Neuronal stem cell (in vitro differentiated cells): Measurements from ENCODE around the gene RBM14.

Experiments
- DNase-seq: peaks from one replicate; pipeline ENCODE4 v3.0.0-alpha.2; 2013; ENCODE audit warnings: low spot score
- H2AFZ ChIP-seq: one replicate; pipeline ENCODE4 v1.6.1; 2013; ENCODE audit warnings: mild to moderate bottlenecking, low read length, inconsistent platforms
- H2AK5ac ChIP-seq: 2 replicates; pipeline ENCODE4 v1.6.1; 2013; ENCODE audit warnings: low read depth, mild to moderate bottlenecking, inconsistent platforms, low read length, moderate library complexity, mixed read lengths
- H2BK120ac ChIP-seq: 2 replicates; pipeline ENCODE4 v1.6.1; 2013; ENCODE audit warnings: low read depth, mild to moderate bottlenecking, inconsistent platforms, low read length, moderate library complexity, mixed read lengths
- H2BK12ac ChIP-seq: one replicate; pipeline ENCODE4 v1.6.1; 2013; ENCODE audit warnings: low read length, inconsistent platforms
- H2BK15ac ChIP-seq: 2 replicates; pipeline ENCODE4 v1.6.1; 2013; ENCODE audit warnings: mild to moderate bottlenecking, low read length, inconsistent platforms, mixed read lengths
- H2BK5ac ChIP-seq: one replicate; pipeline ENCODE4 v1.6.1; 2013; ENCODE audit warnings: inconsistent platforms, mild to moderate bottlenecking, low read length, moderate library complexity
- H3K14ac ChIP-seq: one replicate; pipeline ENCODE4 v1.6.1; 2013; ENCODE audit warnings: low read length, inconsistent platforms
- H3K18ac ChIP-seq: 2 replicates; pipeline ENCODE4 v1.6.1; 2013; ENCODE audit warnings: low read length, inconsistent platforms
- H3K23ac ChIP-seq: 2 replicates; pipeline ENCODE4 v1.6.1; 2013; ENCODE audit warnings: low read depth, mild to moderate bottlenecking, mixed read lengths, low read length, inconsistent platforms; ENCODE audit not compliant: poor library complexity
- H3K27ac ChIP-seq: replicated peaks from 3 replicates; pipeline ENCODE4 v1.5.1; 2013; ENCODE audit warnings: low read length, inconsistent platforms
- H3K27me3 ChIP-seq, 3 experiments: 2 replicates each; pipeline ENCODE4 v1.6.1; 2013; ENCODE audit warnings: low read length in 3 of 3, mild to moderate bottlenecking in 2 of 3, inconsistent platforms in 1 of 3, low read depth in 1 of 3, mixed read lengths in 1 of 3, moderate library complexity in 1 of 3; ENCODE audit not compliant: control insufficient read depth in 3 of 3, insufficient read depth in 3 of 3
- H3K36me3 ChIP-seq, 2 donors: replicated peaks in 1 of 2; 2 replicates each; pipeline ENCODE4 v1.6.1; 2013; ENCODE audit warnings: low read length in 2 of 2; ENCODE audit not compliant: control insufficient read depth in 2 of 2, insufficient read depth in 2 of 2
- H3K4ac ChIP-seq: 2 replicates; pipeline ENCODE4 v1.6.1; 2013; ENCODE audit warnings: inconsistent platforms, mild to moderate bottlenecking, low read length, moderate library complexity
- H3K4me1 ChIP-seq, 2 donors: 1 replicate in 1 of 2; 2 replicates in 1 of 2; pipeline ENCODE4 v1.6.1; 2013; ENCODE audit warnings: low read length in 2 of 2, low read depth in 1 of 2; ENCODE audit not compliant: control insufficient read depth in 2 of 2, insufficient read depth in 1 of 2
- H3K4me2 ChIP-seq: one replicate; pipeline ENCODE4 v1.6.1; 2013; ENCODE audit warnings: mild to moderate bottlenecking, low read length, inconsistent platforms; ENCODE audit not compliant: insufficient read depth, poor library complexity, severe bottlenecking
- H3K4me3 ChIP-seq, 2 donors: 2 replicates each; pipeline ENCODE4 v1.5.1; 2013; ENCODE audit warnings: low read length in 2 of 2, mild to moderate bottlenecking in 2 of 2, inconsistent platforms in 1 of 2, moderate library complexity in 1 of 2
- H3K79me1 ChIP-seq: one replicate; pipeline ENCODE4 v1.6.1; 2013; ENCODE audit warnings: low read depth, mild to moderate bottlenecking, inconsistent platforms, low read length, moderate library complexity
- H3K9ac ChIP-seq: one replicate; pipeline ENCODE4 v1.6.1; 2013; ENCODE audit warnings: mild to moderate bottlenecking, low read depth, low read length, inconsistent platforms; ENCODE audit not compliant: poor library complexity
- H3K9me3 ChIP-seq, 2 donors: replicated peaks in 1 of 2; 2 replicates each; pipeline versions ENCODE3 to v1.6.1; 2013; ENCODE audit warnings: low read length in 2 of 2, mild to moderate bottlenecking in 2 of 2, inconsistent platforms in 1 of 2, low read depth in 1 of 2, mixed read lengths in 1 of 2, moderate library complexity in 1 of 2; ENCODE audit not compliant: control insufficient read depth in 2 of 2, insufficient read depth in 1 of 2
- H4K8ac ChIP-seq: one replicate; pipeline ENCODE4 v1.6.1; 2013; ENCODE audit warnings: low read depth, mild to moderate bottlenecking, inconsistent platforms, low read length, moderate library complexity
- H4K91ac ChIP-seq: one replicate; pipeline ENCODE4 v1.6.1; 2013; ENCODE audit warnings: low read length, low read depth, mild to moderate bottlenecking, inconsistent platforms; ENCODE audit not compliant: poor library complexity
- WGBS, 2 donors: extraction: QIAGEN DNeasy Blood & Tissue Kit; methylation state at CpG; one replicate each; pipeline ENCODE4 v1.1.7; 2013; ENCODE audit warnings: missing lambda C conversion rate in 2 of 2, mixed read lengths in 1 of 2; ENCODE audit not compliant: insufficient read length in 2 of 2, insufficient replicate concordance in 1 of 2; ENCODE audit errors: extremely low coverage in 2 of 2; 5-methylcytosine and 5-hydroxymethylcytosine counted together

The RBM14 gene

DNA sequence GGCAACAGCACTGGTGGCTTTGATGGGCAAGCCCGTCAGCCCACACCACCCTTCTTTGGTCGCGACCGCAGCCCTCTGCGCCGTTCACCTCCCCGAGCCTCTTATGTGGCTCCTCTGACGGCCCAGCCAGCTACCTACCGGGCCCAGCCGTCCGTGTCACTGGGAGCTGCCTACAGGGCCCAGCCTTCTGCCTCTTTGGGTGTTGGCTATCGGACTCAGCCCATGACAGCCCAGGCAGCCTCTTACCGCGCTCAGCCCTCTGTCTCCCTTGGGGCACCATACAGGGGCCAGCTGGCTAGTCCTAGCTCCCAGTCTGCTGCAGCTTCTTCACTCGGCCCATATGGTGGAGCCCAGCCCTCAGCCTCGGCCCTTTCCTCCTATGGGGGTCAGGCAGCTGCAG, 8.0 kb downstream of the RBM14 start:
- H2AFZ ChIP-seq: no peak overlapping the region
- H3K9me3 ChIP-seq: no peaks in the 10 kb centered on the region
- H3K79me1 ChIP-seq: peaks cover 29% of the 10 kb centered on the region
- H3K14ac ChIP-seq: no peak overlapping the region
- no peak overlapping the region for H2BK15ac ChIP-seq
- H3K27me3 ChIP-seq: no peaks in the 10 kb centered on the region
- peaks cover 3 to 8% of the 10 kb centered on the region in 2 donors for H3K4me1 ChIP-seq
- no peak overlapping the region for H4K91ac ChIP-seq
- no peak overlapping the region for H3K4me2 ChIP-seq
- H2BK12ac ChIP-seq: no peak overlapping the region
- H3K4me3 ChIP-seq: no peak overlapping the region
- WGBS, 2 donors: no CpG with 5 or more reads among the region's 16 CpGs
- H3K18ac ChIP-seq: no peak overlapping the region
- H3K36me3 ChIP-seq: peaks cover 64 to 97% of the 10 kb centered on the region in 2 donors
- no peak overlapping the region for H3K23ac ChIP-seq
- no peak overlapping the region for H2BK5ac ChIP-seq
- no peak overlapping the region for H3K9ac ChIP-seq
- H4K8ac ChIP-seq: no peak overlapping the region
- H3K4ac ChIP-seq: no peak overlapping the region
- no peak for DNase-seq
- H2BK120ac ChIP-seq: no peak overlapping the region
- H3K27ac ChIP-seq: no peak overlapping the region
- no peak overlapping the region for H2AK5ac ChIP-seq

DNA sequence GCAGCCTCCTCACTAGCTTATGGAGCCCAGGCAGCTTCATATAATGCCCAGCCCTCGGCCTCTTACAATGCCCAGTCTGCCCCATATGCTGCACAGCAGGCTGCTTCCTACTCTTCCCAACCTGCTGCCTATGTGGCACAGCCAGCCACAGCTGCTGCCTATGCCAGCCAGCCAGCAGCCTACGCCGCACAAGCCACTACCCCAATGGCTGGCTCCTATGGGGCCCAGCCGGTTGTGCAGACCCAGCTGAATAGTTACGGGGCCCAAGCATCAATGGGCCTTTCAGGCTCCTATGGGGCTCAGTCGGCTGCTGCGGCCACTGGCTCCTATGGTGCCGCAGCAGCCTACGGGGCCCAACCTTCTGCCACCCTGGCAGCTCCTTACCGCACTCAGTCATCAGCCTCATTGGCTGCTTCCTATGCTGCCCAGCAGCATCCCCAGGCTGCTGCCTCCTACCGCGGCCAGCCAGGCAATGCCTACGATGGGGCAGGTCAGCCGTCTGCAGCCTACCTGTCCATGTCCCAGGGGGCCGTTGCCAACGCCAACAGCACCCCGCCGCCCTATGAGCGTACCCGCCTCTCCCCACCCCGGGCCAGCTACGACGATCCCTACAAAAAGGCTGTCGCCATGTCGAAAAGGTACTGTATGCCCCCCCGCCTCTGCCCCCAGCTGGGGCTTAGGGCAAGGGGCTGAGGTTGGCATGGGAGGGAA, 8.8 kb downstream of the RBM14 start:
- H4K8ac ChIP-seq: no peak overlapping the region
- no peak overlapping the region for H2BK5ac ChIP-seq
- no peak overlapping the region for H3K4ac ChIP-seq
- H3K4me1 ChIP-seq: peaks cover 0 to 6% of the 10 kb centered on the region in 2 donors
- no peaks in the 10 kb centered on the region for H3K27me3 ChIP-seq
- no CpG with 5 or more reads among the region's 26 CpGs for WGBS, 2 donors
- no peak overlapping the region for H3K27ac ChIP-seq
- H3K18ac ChIP-seq: no peak overlapping the region
- H3K4me3 ChIP-seq: no peak overlapping the region
- no peak for DNase-seq
- H4K91ac ChIP-seq: no peak overlapping the region
- no peak overlapping the region for H2BK120ac ChIP-seq
- no peak overlapping the region for H2AK5ac ChIP-seq
- H3K4me2 ChIP-seq: no peak overlapping the region
- no peak overlapping the region for H2BK15ac ChIP-seq
- H3K36me3 ChIP-seq: peaks cover 71 to 99% of the 10 kb centered on the region in 2 donors
- H3K9ac ChIP-seq: no peak overlapping the region
- H3K9me3 ChIP-seq: no peaks in the 10 kb centered on the region
- H2BK12ac ChIP-seq: no peak overlapping the region
- H3K14ac ChIP-seq: no peak overlapping the region
- H3K23ac ChIP-seq: no peak overlapping the region
- H2AFZ ChIP-seq: no peak overlapping the region
- peaks cover 31% of the 10 kb centered on the region for H3K79me1 ChIP-seq

DNA sequence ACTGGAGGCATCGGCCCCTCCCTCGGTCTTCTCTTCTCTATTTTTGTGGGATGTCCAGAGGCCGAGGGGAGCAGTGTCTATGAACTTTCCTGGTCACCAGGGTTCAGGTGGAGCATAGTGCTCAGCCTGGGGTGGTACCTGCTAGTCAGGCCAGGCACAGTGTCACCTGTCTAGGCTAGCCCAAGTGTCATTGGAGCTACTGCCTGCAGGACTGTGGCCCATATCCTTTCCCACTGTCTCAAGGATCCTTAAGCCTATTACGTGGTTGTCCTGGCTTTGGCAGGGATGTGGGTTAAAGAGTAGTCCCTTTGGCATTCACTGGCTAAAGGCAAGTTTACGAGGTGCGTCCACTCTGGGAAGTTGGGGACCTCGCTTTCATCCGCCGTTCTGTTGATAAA, 9.3 kb downstream of the RBM14 start:
- Histone ChIP-seq H3K4me1 (peaks cover 0 to 4% of the 10 kb centered on the region in 2 donors), H3K18ac (no peak overlapping the region), H2BK5ac (no peak overlapping the region), H4K8ac (no peak overlapping the region), H3K4ac (no peak overlapping the region), H3K27me3 (no peaks in the 10 kb centered on the region), H4K91ac (no peak overlapping the region), H2BK12ac (no peak overlapping the region), H2AK5ac (no peak overlapping the region), H3K27ac (no peak overlapping the region), H3K14ac (no peak overlapping the region), H3K23ac (peak overlapping the region; percentile 22), H3K36me3 (peaks cover 73 to 100% of the 10 kb centered on the region in 2 donors), H2BK120ac (no peak overlapping the region), H3K9ac (no peak overlapping the region), H3K79me1 (peaks cover 31% of the 10 kb centered on the region), H2AFZ (no peak overlapping the region), H3K4me2 (no peak overlapping the region), H2BK15ac (no peak overlapping the region), H3K4me3 (no peak overlapping the region), H3K9me3 (no peaks in the 10 kb centered on the region)
- no CpG with 5 or more reads among the region's 9 CpGs for WGBS, 2 donors
- DNase-seq: no peak

DNA sequence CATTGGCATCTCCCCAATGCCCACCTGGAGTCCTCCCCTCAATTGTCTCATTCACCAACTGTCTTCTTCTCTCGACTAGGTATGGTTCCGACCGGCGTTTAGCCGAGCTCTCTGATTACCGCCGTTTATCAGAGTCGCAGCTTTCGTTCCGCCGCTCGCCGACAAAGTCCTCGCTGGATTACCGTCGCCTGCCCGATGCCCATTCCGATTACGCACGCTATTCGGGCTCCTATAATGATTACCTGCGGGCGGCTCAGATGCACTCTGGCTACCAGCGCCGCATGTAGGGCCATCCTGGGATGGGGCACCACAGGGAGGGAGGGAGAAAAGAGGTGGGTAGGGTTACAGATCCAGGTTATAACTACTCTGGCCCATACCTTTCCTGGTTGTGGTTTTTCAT, 10.0 kb downstream of the RBM14 start:
- DNase-seq: no peak
- Histone ChIP-seq H3K4me1 (no peaks in the 10 kb centered on the region), H3K9ac (no peak overlapping the region), H2BK120ac (no peak overlapping the region), H3K27me3 (no peaks in the 10 kb centered on the region), H3K79me1 (peaks cover 31% of the 10 kb centered on the region), H3K4me2 (no peak overlapping the region), H2AK5ac (no peak overlapping the region), H4K91ac (no peak overlapping the region), H3K23ac (no peak overlapping the region), H2BK12ac (no peak overlapping the region), H3K27ac (no peak overlapping the region), H3K36me3 (peaks cover 73 to 100% of the 10 kb centered on the region in 2 donors), H2AFZ (no peak overlapping the region), H3K4ac (no peak overlapping the region), H3K18ac (no peak overlapping the region), H3K4me3 (no peak overlapping the region), H3K14ac (no peak overlapping the region), H4K8ac (no peak overlapping the region), H2BK15ac (no peak overlapping the region), H3K9me3 (no peaks in the 10 kb centered on the region), H2BK5ac (no peak overlapping the region)
- no CpG with 5 or more reads among the region's 25 CpGs for WGBS, 2 donors
